ENCODE measurements around the gene RAPGEF4.

Gene RAPGEF4

DNA sequence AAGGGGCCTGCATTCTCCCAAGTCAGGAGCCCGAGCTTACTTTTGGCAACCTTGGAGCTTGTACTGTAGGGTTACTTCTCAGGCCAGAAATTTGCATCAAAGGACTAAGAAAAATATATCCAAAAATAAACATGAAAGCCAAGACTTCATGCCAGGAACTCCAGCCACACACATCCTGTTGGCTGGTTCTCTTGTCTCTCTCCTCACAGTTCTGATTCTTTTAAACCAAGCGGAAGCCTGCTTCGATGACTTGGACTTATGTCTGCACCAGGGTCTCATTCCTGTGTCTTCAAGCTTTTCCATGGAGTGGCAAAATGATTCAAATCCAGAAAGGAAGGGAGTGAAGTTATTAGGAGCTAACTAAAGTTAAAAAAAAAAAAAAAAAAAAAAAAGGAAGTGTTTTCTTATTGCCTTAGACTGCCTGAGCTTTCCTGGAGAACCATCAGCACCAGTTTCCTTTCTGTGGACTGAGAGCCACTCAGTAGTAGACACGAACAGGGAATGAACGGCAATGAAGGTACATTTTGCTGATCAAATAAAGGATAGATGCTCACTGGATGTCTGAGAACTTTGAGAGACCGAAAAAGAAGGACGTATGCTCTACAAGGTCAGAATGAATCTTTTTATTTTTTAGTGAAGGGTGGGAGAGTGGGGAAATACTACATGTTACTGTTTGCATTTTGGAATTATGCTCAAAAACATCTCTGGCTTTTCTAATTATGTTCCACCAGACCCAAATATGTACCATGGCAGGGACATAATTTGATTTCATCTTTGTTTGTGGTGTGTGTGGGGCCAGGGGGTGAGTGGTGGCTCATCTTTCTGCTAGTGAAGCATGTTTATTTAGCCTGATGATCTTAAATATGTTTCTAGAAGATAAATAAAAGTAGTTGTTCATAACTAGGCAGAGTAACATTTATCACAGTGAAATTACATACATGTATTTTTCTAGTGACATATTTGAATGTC lies 86.0 kb downstream of the RAPGEF4 start:
- Mint-ChIP-seq H3K4me3 (no peak overlapping the region), H3K9me3 (no peaks in the 10 kb centered on the region), H3K4me1 (no peaks in the 10 kb centered on the region), H3K27ac (no peak overlapping the region), H3K27me3 (no peaks in the 10 kb centered on the region)
- ATAC-seq (no peak), DNase-seq (no peak)

DNA sequence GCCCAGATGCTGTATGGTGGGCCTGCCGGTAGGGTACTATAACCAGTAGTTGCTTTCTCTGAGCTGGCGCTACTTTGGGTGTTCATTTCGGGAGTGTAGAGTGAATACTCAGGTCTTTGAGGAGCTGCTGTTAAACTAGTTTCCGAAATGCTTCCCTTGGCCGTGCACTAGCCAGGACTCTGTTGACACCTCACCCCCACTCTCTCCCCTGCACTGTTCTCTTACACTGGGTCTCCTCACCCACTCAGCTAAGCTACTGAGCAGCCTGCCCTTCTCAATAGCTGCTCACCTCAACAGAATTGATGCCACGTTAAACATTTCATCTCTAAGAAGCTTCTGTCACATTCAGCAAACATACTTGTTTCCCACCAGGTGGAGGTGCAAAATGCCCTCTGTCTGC lies 86.9 kb downstream of the RAPGEF4 start:
- no peaks in the 10 kb centered on the region for H3K4me1 Mint-ChIP-seq
- ATAC-seq (no peak), DNase-seq (no peak)
- H3K4me3 Mint-ChIP-seq, result no peak overlapping the region
- H3K9me3 Mint-ChIP-seq, result no peaks in the 10 kb centered on the region
- no peaks in the 10 kb centered on the region for H3K27me3 Mint-ChIP-seq
- no peak overlapping the region for H3K27ac Mint-ChIP-seq

DNA sequence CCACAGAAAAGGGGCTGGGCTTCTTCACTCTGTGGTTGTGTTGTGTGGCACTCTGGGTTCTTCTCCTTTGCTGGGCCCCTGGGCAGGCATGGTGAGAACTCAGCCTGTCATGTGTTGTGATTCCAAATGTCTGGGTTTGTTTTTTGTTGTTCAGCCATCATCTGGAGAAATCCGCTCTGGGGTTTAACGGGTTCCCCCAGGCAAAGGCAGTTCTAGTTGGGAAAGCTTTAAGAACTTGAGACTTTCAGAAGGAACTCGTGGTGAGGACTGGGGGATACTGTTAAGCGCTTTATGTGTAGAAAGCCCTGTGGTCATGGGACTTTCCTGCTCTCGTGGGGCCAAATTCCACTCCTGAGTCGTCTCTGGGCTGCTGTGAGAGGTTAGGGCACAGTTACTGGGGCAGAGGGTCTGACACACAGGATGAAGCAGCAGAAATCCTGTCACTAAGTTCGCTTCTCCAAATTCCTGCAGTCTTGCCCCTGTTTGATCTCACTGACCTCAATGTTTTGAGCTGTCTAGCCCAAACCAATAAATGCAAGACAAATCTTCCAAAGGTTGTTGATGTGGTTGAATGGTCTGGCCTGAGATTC lies 87.7 kb downstream of the RAPGEF4 start:
- no peaks in the 10 kb centered on the region for H3K4me1 Mint-ChIP-seq
- no peaks in the 10 kb centered on the region for H3K9me3 Mint-ChIP-seq
- DNase-seq (no peak), ATAC-seq (no peak)
- no peaks in the 10 kb centered on the region for H3K27me3 Mint-ChIP-seq
- H3K4me3 Mint-ChIP-seq, result no peak overlapping the region
- no peak overlapping the region for H3K27ac Mint-ChIP-seq

DNA sequence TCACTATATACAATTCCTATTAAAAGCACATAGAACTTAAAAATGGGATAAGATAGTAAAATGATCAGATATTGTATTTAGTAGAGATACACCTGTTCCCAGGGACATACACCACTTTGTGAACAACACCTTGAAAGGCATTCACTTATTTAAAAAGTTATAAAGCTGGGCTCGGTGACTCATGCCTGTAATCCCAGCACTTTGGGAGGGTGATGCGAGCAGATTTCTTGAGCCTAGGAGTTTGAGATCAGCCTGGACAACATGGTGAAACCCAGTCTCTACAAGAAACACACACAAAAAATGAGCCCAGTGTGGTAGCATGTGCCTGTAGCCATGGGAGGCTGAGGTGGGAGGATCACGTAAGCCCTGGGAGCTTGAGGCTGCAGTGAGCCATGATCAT lies 90.9 kb downstream of the RAPGEF4 start:
- ATAC-seq (no peak), DNase-seq (no peak)
- H3K27me3 Mint-ChIP-seq, result no peaks in the 10 kb centered on the region
- no peaks in the 10 kb centered on the region for H3K4me1 Mint-ChIP-seq
- H3K27ac Mint-ChIP-seq, result no peak overlapping the region
- H3K4me3 Mint-ChIP-seq, result no peak overlapping the region
- no peaks in the 10 kb centered on the region for H3K9me3 Mint-ChIP-seq

DNA sequence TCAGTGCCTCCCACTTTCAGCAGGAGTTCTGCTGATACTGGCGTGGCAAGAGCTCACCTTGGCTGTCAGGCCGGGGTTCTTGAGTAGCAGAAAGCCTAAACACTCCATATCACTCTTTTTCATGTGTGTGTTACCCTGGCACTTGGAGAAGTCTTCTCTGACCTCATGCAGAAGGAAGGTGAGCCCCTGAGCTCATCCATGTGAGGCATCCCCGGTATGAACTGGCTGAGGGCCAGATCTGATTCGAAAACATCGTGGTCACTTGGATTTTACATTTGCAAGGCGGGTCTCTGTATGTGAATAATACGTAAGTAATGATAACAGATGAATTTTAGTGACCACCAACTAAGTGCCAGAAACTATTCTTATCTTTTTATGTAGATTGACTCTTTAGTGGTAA lies 93.6 kb downstream of the RAPGEF4 start:
- Mint-ChIP-seq H3K4me1 (no peaks in the 10 kb centered on the region), H3K4me3 (no peak overlapping the region), H3K27me3 (no peaks in the 10 kb centered on the region), H3K9me3 (no peaks in the 10 kb centered on the region), H3K27ac (no peak overlapping the region)
- no peak for DNase-seq
- ATAC-seq, result no peak

DNA sequence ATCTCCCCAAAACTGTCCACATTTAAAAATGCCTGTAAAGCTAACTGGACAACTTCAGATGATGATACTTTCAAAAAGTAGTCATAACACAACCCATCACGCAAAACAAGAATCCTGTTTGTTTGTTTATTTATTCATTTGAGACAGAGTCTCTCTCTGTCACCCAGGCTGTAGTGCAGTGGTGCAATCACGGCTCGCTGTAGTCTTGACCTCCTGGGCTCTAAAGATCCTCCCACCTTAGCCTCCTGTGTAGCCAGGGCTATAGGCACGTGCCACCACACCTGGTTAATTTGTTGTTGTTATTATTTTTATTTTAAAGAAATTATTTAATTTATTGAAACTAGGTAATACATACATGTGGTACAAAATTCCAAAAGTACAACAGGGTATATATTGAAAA lies 94.8 kb downstream of the RAPGEF4 start:
- H3K27ac Mint-ChIP-seq, result no peak overlapping the region
- DNase-seq, result no peak
- no peaks in the 10 kb centered on the region for H3K9me3 Mint-ChIP-seq
- H3K4me3 Mint-ChIP-seq, result no peak overlapping the region
- H3K4me1 Mint-ChIP-seq, result no peaks in the 10 kb centered on the region
- no peak for ATAC-seq
- no peaks in the 10 kb centered on the region for H3K27me3 Mint-ChIP-seq

DNA sequence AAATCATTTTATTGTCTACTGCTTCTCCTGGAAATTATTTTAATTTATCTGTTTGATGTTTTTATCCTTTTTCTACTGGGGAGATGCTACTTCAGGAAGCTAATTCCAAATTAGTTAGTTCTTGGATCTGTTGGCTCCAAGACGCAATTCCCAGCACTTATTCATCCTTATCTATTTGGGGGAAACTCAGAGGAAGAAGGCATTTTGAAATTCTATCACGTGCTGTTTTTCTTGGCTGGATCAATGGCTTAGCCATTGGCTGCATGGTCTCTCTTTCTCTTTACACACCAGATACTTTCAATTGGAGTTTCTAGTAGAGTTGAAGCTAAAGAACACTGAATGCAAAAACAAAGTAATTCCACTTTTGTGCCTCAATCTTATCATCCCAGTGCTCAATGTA lies 98.3 kb downstream of the RAPGEF4 start:
- H3K27me3 Mint-ChIP-seq, result peaks cover 8% of the 10 kb centered on the region
- peak overlapping the region in 1 of 2 donors; percentile 22 for H3K27ac Mint-ChIP-seq
- H3K4me3 Mint-ChIP-seq, result no peak overlapping the region
- H3K4me1 Mint-ChIP-seq, result peaks cover 9% of the 10 kb centered on the region
- ATAC-seq (no peak), DNase-seq (no peak)
- no peaks in the 10 kb centered on the region for H3K9me3 Mint-ChIP-seq

DNA sequence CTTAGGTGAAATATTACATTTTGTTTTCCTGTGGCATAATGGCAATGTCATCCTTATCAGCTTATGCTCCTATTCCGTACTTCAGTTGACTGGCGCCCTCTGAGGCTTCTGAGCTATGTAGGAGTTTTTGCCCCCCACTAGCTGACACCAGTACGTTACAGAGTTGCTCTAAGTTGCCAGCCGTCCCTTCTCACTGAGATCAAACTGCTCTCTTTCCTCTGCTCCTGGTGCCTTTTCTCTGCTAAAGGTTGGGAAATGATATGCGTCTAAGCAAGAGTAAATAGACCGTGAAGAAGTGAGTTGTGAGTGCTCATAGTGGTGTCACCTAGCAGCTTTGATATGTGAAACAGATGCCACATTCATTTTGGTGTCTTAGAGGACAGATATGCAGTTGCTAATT lies 99.2 kb downstream of the RAPGEF4 start:
- Mint-ChIP-seq H3K4me3 (no peak overlapping the region), H3K27me3 (peaks cover 8% of the 10 kb centered on the region), H3K4me1 (peaks cover 9% of the 10 kb centered on the region), H3K9me3 (no peaks in the 10 kb centered on the region), H3K27ac (no peak overlapping the region)
- ATAC-seq (no peak), DNase-seq (no peak)

DNA sequence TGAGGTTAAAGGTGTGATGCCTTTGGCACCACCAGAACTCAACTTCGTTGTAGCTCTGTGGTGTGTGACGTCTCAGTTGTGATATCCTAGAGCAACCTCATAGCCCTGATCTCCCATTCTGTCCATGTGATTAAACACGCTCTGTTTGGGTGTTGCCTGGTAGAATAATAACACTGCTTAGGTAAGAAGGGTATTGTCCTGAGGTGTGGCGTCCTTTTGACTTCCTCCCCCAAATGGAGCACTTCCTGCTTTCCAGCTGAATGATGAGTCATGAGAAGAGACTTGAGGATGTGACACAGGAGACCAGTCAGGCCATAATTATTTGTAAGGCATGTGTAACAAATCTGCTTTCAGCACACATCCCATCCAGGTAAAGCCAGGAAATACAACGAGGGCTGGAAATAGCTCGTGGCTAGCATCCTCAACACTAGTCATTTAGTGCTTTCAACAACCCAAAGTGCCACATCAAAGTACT lies 100.7 kb downstream of the RAPGEF4 start:
- H3K4me3 Mint-ChIP-seq, result no peak overlapping the region
- H3K27ac Mint-ChIP-seq, result no peak overlapping the region
- H3K9me3 Mint-ChIP-seq, result no peaks in the 10 kb centered on the region
- H3K27me3 Mint-ChIP-seq, result peaks cover 8% of the 10 kb centered on the region
- H3K4me1 Mint-ChIP-seq, result peaks cover 9% of the 10 kb centered on the region
- DNase-seq (no peak), ATAC-seq (peak; percentile 60)

DNA sequence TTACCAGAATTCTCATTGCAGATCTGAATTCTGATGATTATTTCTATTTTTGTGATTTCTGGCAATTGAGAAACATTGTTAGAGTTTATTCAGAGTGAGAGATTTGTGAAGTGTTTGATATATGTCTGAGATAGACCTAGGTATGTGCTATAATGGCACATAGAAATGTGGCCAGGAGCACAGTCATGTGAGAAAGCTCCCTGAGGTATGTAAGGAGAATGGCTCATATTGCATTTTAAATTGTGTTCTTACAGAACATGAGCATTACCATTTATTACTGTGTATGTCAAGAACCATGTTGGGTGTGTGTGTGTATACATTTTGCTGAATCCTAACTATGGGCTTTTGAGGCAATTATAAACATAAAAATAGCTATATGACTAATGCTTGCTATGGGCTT lies 101.2 kb downstream of the RAPGEF4 start:
- DNase-seq (no peak), ATAC-seq (no peak)
- Mint-ChIP-seq H3K9me3 (no peaks in the 10 kb centered on the region), H3K4me3 (no peak overlapping the region), H3K27ac (no peak overlapping the region), H3K4me1 (peaks cover 9% of the 10 kb centered on the region), H3K27me3 (peaks cover 8% of the 10 kb centered on the region)

DNA sequence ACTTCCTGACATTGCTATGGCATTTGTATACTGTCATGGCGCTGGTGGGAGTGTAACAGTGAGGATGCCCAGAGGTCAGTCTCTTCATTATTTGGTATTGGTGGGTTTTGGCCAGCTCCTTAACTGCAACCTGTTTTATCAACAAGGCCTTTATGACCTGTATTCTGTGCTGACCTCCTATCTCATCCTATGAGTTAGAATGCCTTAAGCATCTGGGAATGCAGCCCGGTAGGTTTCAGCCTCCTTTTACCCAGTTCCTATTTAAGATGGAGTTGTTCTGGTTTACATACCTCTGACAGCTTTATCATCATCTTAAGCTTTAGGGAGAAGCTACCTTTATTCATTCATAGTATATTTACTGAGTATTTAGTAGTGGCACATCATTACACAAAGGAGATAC lies 103.8 kb downstream of the RAPGEF4 start:
- Mint-ChIP-seq H3K9me3 (no peaks in the 10 kb centered on the region), H3K27me3 (peaks cover 8% of the 10 kb centered on the region), H3K27ac (no peak overlapping the region), H3K4me3 (no peak overlapping the region), H3K4me1 (peaks cover 9% of the 10 kb centered on the region)
- ATAC-seq, result no peak
- no peak for DNase-seq

DNA sequence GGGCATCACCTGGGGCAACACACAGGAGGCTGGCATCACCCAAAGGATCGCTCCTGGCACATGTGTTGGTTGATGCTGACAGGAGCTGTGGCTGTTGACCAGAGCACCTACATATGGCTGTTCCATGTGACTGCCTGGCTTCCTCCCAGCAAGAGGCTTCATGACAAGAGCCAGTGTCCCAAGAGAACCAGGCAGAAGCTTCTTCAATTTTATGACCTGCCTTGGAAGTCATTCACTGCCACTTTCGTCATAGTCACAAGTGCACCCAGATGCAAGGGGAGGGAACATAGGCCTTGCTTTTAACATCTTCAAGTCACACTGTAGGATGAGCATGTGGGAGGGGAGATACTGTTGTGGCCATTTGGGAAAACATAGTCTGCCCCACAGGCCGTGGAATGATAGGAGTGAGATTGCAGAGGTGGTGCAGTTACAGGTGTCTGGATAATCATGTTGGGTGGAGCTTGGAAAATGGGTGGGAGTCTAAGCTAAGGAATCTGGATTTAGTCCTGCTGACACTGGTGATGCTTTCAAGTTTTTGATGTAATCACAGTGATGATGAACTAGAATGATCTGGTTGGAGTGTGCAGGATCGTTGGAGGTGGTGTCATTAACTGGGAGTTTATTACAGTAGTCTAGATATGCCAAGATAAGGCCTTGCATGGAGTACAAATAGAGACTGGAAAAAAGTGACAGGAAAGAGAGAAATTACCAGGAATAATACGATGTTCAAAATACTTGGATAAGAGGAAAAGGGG lies 107.0 kb downstream of the RAPGEF4 start:
- Mint-ChIP-seq H3K4me1 (no peaks in the 10 kb centered on the region), H3K9me3 (no peaks in the 10 kb centered on the region), H3K27ac (no peak overlapping the region), H3K4me3 (no peak overlapping the region), H3K27me3 (no peaks in the 10 kb centered on the region)
- DNase-seq (no peak), ATAC-seq (no peak)

DNA sequence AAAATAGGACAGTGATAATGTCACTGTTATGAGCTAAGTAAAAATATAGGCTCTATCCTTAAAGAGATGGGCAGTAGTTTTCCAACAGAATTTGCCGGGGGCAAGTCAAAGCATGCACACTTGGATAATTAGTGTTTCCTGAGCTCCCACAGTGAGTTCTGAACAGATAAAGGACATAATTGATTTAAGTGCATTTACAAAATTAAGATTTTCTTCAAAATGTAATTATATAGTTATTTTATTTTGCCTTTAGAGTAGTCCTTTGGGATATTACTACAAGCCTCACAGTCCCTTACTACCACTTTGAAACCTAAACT lies 107.6 kb downstream of the RAPGEF4 start:
- no peak overlapping the region for H3K27ac Mint-ChIP-seq
- no peaks in the 10 kb centered on the region for H3K27me3 Mint-ChIP-seq
- no peak overlapping the region for H3K4me3 Mint-ChIP-seq

DNA sequence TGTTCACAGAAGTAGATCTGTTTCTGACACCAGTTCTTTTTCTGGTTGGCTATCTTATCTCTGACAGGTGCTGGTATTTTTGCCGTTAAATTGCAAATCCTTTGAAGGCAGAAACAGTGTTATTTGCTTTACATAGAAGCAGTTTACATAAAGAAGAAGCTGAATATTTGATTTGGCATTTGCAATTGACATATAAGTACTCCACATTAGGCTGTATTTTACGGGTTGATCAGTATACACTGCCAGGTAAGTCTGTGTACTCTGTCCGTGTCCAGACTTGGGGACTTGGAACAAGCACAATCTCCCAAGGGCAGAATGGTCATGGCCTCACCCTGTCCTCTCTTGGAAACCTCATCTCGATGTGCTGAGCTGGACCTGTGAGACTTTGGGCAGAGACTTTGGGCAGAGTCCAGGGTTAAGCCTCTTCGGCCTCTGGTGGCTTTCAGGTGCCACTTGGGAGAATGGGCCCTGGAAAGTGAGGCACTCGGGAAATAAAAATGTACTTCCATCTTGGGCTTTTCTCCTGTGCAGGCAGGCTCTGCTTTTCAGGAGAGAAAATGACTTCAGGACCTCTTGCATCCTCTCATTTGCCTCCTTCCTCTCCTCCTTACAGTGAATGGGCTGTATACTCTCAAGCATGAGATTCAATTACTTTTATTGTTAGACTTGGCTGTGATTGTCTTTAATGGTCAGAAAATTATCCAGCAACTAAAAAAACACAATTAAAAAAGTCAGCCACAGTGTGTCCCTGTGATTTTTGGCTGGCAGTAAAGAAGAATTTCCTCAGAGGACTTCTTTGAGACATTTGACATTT lies 108.5 kb downstream of the RAPGEF4 start:
- no peaks in the 10 kb centered on the region for H3K9me3 Mint-ChIP-seq
- H3K27me3 Mint-ChIP-seq, result no peaks in the 10 kb centered on the region
- H3K4me3 Mint-ChIP-seq, result no peak overlapping the region
- ATAC-seq, result no peak
- DNase-seq, result no peak
- no peak overlapping the region for H3K27ac Mint-ChIP-seq
- no peaks in the 10 kb centered on the region for H3K4me1 Mint-ChIP-seq

More for the DNA sequence above, 107.6 kb downstream of the RAPGEF4 start:
- no peaks in the 10 kb centered on the region for H3K9me3 Mint-ChIP-seq
- DNase-seq, result no peak
- no peak for ATAC-seq
- no peaks in the 10 kb centered on the region for H3K4me1 Mint-ChIP-seq

DNA sequence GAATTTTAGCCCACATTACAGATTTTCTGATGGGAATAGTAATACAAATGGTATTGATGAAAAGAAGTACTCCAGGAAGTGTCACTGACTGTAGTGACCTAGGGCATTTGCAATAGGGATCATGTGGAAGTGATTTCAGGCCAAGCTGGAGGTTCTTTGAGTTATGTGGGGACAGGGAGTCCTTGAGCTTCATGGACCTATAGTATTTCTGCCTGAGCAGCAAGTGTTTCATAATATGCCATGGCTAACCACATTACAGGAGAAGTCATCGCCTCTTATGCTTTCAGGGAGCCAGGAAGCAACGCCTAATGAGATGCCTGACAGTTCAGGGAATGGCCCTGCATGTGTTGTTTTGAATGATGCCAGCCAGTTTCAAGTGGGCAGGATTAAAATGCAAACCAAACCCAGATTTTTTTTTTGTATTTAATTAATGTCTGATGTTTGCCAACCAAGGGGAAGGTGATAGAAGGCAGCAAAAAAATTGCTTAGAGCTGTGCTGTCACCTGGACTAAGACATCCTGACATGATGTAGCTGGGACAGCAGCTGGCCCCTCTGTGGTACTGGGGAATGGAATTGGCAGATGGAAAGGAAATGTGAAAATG lies 109.5 kb downstream of the RAPGEF4 start:
- ATAC-seq, result no peak
- DNase-seq, result no peak

More for the DNA sequence above, 109.5 kb downstream of the RAPGEF4 start:
- Mint-ChIP-seq H3K9me3 (no peaks in the 10 kb centered on the region), H3K4me3 (no peak overlapping the region), H3K27ac (no peak overlapping the region), H3K27me3 (no peaks in the 10 kb centered on the region), H3K4me1 (no peaks in the 10 kb centered on the region)

All from stimulated activated naive CD8-positive, alpha-beta T cell treated with anti-CD3 and anti-CD28 coated beads, Interleukin-15, amount 100 ng/mL, for 72 hours (primary cell).